NCI-H524 (cell line): ENCODE results near the gene TUFM.
"Not testable (repeated sequence)": the region's sequence is repeated elsewhere in the genome, so short reads cannot be mapped to it uniquely, and the experiment has no call there.

Experiments used
- DNase-seq, 2 experiments: peaks; one replicate each; lab custom pipeline; 2025; lab: John Stamatoyannopoulos, UW

TUFM gene

DNA sequence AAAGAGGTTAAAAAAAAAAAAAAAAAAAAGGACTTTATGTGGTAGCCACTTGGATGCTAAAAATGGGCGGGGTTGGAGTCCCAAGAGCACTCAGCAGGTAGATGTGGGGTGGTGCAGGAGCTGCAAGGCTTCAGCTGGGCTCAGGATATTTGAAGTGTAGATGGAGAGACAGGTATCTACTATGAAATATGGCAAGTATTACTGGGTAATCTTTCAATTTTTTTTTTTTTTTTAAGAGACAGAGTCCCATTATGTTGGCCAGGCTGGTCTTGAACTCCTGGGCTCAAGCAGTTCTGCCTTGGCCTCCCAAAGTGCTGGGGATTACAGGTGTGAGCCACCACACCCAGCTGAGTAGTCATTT is 7.6 kb downstream of the TUFM start:
- no peak for DNase-seq

DNA sequence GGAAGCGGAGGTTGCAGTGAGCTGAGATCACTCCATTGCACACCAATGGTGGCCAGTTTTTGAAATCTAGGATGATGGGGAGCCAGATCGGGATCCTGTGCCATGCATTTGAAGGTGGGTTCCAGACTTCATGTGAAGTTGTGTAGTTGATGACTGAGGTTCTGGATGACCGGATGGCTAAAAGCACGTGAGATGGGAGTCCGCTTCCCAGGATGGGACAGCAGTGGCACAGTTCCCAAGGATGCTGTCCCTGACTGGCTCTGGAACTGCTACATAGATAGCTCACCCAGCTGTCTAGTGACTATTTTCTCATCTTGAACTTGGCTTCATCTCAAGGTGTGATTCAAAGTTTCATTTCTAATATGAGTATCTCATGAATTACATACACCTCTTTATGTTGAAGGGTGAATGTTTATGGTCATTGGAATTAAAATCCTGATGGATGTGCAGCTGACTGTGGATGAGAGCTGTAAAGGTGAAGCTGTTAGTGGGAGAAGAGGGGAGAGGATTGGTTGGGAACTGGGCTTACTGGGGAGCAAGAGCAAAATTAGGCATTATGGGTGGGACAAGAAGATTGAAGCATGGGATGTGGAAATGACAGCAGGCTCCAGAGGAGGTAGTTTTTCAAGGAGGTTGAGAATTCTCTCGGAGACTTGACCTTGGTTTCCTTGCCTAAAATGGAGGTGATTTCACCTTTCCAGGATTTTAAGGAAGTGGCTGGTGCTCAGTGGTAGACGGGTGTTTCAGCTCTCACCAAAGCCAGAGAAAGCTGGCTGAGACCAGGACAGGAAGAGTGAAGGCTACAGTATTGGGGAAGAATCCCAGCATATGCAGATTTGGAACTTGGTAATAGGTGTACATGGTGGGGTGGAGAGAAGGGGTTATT is 8.2 kb downstream of the TUFM start:
- DNase-seq, result no peak

DNA sequence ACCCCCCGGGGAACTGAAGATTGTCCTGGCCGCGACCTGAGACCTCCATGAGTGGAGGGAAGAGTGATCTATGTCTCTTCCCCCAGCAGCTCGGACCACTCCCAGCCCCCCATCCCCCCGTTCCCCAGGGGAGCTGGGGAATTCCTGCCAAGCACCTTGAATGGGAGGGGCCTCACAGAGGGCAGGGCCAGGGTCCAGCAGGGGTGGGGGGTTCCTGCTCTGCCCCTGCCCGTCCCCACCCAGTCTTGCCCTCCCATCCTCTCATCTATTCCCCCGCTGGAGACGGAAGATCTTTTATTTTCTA is 9.4 kb downstream of the TUFM start:
- no peak for DNase-seq

DNA sequence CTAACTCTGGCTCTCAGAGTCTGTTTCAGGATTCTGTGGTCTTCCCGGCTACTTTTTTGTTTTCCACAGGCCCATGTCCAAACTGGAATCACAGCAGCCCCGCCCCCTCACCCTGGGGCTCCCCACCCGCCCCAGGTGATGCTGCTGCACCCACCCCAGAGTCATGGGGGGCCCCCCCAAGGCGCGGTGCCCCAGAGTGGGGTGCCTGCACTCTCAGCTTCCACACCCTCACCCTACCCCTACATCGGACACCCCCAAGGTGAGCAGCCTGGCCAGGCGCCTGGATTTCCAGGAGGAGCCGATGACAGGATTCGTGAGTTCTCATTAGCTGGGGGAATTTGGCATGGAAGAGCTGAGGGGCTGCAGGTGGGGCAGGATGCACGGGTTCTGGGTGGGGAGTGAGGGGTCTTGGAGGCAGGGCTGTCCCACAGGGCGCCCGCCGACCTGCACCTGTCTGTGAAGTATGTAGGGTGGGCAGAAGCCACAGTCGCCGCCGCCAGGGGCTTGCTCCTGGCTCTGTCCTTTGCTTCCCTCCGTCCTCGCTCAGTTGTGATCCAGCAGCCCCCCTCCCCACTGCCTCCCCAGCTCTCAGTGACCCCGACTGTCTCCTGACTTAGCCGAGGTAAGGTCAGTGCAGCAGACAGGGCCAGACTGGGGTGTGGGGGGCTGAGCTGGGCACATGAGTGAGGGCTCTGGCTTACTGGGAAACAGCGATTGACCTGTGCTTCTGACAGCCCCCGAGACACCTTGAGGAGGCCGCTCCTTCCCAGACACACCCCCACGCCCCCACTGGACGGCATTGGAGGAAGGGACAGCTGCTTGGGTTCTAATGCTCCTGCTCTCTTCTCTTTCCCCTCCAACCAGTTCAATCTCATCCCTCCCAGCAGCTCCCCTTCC is 10.0 kb downstream of the TUFM start:
- no peak for DNase-seq

DNA sequence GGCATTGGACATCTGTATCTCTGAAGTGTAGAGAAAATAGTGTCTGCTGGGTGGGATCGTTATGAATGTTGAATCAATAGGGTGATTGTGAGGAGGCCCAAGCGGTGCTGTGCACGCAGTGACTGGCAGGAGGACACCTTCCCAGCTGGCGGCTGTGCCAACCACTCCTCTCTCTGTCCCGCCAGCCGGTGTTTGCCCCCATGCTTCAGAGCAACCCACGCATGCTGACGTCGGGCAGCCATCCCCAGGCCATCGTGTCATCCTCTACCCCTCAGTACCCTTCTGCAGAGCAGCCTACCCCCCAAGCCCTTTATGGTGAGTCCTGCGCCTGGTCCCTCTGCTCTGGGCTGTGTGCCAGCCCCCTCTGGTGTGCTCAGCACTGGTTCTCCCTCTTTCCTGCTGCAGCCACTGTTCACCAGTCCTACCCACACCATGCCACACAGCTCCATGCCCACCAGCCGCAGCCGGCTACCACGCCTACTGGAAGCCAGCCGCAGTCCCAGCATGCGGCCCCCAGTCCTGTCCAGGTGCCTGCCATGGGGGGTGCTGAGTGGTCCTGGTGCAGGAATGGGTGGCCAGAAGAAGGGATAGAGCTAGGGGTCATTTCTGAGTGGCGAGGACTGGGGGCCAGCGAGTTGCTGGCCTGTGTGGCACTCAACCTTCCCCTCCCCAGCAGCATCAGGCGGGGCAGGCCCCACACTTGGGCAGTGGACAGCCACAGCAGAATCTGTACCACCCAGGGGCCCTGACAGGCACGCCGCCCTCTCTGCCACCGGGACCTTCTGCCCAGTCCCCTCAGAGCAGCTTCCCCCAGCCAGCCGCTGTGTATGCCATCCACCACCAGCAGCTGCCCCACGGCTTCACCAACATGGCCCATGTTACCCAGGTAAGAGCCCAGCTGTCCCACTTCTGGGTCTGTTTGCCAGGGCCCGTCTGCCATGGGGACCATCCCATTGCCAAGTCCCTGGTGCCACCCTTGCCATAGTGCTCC is 11.0 kb downstream of the TUFM start:
- no peak for DNase-seq

DNA sequence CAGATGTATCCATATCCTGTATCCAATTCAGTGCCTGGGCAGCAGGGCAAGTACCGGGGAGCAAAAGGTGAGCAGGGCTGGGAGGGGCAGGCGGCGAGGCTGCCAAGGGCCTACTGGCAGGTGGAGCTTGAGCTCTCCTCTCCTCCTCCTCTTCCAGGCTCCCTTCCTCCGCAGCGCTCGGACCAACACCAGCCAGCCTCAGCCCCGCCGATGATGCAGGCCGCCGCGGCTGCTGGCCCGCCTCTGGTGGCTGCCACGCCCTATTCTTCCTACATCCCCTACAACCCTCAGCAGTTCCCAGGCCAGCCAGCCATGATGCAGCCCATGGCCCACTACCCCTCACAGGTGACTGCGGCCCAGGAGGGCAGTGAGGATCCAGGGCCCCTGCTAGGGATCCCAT is 11.8 kb downstream of the TUFM start:
- DNase-seq, result no peak

DNA sequence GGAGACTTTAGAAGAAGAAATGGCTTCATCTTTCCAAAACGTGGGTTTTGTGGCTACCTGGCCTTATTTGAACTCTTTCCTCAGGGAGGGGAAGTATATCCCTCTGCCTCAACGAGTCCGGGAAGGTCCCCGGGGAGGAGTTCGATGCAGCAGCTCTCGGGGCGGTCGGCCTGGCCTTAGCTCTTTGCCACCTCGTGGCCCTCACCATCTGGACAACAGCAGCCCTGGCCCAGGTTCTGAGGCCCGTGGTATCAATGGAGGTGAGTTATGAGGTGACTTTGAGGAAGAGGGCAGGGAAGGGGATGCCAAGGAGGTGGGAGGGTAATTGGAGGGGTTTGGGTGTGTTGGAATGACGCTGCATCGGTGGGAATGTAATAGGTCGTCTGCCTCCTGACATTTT is 15.6 kb downstream of the TUFM start:
- no peak for DNase-seq

DNA sequence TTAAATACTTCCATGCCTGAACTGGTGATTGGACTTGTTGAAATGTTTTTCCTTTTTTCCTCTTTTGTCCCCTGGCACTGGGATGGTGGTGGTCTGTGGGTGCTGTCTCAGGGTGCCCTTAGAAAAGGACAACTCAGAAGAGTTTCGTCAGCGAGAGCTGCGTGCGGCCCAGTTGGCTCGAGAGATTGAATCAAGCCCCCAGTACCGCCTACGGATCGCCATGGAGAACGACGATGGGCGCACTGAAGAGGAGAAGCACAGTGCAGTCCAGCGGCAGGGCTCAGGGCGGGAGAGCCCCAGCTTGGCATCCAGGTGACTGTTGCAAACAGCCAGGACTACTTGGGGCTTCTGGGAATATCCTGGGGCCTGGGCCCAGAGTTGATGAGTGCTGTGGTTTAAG is 16.4 kb downstream of the TUFM start:
- no peak for DNase-seq

DNA sequence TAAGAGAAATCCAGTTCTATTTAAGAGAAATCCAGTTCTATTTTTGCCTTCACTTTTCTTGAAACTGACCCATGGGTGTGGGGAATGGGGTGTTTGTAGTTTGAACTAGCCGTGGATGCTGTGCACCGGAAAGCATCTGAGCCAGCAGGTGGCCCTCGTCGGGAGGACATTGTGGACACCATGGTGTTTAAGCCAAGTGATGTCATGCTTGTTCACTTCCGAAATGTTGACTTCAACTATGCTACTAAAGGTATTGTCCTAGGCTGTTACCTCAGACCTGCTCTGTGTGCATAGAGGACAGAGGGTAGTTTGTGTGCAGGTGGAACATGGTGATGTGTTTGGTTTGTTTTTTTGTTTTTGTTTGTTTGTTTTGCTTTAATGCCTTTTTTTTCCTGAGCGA is 20.0 kb downstream of the TUFM start:
- DNase-seq, result no peak

DNA sequence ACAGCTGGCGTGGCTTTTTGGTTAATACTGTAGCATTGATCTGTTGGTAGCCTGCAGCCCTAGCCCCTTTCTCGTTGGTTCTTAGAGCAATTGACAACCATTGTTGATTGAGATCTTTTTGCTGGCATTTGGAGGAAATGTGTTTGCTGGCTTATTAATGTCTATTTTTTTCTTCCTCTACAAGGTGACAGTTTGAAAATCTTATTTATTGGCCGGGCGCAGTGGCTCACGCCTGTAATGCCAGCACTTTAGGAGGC is 21.5 kb downstream of the TUFM start:
- DNase-seq, result no peak

DNA sequence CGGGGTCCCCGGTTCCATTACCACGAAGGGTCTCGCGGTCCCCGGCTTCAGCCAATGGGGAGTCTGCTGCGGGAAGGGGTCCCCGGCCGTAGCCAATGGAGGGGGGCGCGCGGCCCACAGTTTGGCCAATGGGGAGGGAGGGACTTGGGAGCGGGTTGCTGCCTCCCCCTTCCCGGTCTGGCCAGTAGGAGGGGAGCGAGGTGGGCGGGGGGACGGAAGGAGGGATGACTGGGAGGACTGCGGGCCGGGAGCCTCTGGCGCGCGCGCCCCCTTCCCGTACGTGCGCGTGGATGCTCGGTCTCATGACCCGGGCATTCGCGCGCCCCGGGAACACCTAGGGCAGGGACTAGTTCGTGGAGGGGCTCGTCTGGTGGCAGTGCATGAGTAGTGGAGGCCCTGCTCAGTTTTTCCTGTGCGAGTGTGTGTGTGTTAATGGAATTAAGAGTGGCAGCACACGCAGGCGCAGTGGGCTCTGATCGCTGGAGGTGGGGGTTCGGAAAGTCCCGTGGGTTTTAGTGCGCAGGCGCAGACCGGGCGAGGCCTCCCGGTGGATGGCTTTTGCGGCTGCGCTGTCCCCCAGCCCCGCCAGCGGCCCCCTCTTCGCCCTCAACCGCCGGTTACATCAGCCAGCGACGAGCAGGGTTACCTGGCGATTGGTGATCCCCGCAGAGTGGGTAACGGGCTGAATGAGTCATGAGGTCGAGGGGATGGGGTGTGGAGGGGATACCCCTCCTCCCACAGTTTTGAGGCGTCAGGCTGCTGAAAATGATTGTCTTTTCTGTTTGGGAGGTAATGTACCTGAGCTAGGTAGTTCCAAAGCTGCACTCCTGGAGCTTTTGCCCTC is 22.1 kb downstream of the TUFM start:
- DNase-seq, result peak; percentile 97 to 98

DNA sequence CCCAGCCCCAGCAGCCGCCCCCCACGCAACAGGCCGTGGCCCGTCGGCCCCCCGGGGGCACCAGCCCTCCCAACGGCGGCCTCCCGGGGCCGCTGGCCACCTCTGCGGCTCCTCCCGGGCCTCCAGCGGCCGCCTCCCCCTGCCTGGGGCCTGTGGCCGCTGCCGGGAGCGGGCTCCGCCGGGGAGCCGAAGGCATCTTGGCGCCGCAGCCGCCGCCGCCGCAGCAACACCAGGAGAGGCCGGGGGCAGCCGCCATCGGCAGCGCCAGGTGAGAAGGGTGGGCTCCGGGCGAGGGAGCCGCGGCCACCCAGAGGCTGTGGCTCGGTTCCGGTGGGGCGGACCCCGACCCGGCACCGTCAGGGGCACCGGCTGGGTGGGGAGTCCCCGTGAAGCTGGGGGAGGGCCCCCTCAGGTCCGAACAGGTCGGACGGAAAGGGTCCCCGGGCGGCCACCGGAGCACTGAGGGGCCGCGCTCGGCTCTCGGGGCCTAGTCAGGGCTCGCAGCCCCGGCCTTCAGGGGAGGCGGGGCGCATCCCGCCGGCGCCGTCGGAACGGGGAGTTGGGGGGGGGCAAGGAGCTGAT is 22.8 kb downstream of the TUFM start:
- DNase-seq, result peak in 1 of 2 experiments; percentile 49

DNA sequence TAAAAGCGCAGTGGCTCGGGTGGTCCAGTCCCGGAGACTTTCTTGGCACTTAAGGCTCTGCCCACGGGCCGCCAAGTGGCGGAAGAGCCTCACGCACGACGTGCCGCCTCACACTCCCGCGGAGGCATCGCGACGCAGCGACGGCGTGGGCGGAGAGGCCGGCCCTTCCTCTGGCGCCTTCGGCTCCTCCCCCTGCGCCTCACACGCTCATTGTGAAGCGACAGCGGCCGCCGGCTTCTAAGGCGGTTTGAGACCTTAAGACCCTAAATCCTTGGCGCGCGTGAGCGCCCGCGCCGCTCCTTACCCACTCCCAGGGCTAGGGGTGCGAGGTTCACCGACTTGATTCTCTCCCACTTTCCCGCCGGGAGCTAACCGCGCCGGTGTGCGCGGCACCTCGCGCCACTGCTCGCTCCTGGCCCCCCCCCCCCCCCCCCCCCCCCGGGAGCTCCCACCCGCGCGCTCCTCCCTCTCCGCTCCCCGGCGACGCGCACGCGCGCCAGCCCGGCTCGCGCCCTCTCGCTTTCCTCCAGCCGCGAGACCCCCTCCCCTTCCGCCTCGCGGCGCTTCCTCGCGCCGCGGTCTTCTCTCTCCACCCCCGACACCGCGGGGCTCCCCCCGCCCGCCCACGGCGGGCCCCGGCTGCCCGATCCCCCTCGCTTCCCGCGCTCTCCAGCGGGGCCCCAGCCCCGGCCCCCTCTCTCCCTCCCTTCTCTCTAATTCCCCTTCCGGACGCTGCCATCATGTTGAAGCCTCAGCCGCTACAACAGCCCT is 23.4 kb downstream of the TUFM start, which contains the start of gene ATXN2L:
ATXN2L (plus strand) TSS at position 480 of the 771 bp plus-strand sequence; CDS start at position 741, 261 bp downstream.
- DNase-seq, result peak; percentile 89 to 97

DNA sequence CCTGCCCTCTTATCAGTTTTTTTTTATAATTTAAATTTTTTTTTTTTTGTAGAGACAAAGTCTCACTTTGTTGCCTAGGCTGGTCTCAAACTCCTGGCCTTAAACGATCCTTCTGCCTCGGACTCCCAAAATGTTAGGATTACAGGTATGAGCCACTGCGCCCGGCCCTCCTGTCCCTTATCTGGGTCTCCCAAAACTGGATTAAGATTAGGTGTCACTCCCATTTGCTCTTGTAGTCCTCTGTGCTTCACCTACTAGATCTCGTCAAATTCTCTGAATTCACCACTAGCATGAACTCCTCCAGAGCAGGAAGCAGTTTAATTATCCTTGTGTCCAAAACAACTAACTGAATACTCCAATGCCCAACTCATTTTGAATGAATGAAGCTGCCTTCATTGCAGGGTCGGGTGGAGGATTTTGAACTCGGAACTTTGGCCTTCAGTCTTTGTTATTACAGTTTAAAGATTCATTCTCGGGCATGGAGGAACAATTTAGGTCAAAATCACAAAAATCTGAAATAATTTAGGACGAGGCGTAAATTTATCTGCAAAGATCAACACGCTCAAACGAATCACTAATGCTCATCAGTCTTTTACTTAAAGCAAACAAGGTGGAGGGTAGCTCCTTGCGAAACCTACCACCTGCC is 24.2 kb downstream of the TUFM start:
- DNase-seq, result no peak

DNA sequence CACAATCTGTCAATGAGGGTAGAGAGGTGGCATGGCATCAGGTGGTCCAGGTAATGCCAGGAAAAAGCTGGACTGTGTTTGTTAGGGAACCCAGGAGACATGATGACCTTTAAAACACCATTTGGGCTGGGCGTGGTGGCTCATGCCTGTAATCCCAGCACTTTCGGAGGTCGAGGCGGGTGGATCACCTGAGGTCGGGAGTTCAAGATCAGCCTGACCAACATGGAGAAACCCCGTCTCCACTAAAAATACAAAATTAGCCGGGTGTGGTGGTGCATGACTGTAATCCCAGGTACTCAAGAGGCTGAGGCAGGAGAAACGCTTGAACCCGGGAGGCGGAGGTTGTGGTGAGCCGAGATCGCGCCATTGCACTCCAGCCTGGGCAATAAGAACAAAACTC is 25.6 kb downstream of the TUFM start:
- not testable (repeated sequence) for DNase-seq

DNA sequence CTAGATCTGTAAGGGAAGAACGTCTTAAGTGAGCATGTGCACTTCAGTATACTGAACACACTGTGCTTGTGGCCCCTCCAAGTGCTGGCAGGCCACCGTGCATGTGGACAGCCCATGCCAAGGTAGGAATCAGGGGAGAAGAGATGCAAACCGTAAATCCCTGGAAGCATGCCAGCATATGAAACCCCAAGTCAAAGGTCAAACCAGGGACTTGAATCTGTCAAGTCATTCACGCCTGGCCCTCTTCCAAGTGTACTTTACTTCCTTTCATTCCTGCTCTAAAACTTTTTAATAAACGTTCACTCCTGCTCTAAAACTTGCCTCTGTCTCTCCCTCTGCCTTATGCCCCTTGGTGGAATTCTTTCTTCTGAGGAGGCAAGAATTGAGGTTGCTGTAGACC is 26.1 kb downstream of the TUFM start:
- DNase-seq, result no peak

DNA sequence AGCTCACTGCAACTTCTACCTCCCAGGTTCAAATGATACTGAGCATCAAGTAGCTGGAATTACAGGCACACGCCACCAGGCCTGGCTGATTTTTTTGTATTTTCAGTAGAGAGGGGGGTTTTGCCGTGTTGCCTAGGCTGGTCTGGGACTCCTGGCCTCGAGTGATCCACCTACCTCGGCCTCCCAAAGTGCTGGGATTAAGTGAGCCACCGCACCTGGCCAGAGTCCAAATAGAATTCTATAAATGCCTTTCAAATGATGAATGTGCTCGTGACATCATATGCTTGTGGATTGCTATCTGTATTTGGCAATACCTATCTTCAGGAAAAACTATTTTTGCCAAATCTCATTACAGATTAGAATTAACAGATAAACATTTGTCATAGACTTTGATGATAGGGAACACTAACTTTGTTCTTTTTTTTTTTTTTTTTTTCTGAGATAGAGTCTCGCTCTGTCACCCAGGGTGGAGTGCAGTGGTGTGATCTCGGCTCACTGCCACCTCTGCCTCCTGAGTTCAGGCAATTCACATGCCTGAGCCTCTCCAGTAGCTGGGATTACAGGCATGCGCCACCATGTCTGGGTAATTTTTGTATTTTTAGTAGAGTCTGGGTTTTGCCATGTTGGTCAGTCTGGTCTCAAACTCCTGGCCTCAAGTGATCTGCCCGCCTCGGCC is 38.6 kb downstream of the TUFM start:
- not testable (repeated sequence) for DNase-seq

DNA sequence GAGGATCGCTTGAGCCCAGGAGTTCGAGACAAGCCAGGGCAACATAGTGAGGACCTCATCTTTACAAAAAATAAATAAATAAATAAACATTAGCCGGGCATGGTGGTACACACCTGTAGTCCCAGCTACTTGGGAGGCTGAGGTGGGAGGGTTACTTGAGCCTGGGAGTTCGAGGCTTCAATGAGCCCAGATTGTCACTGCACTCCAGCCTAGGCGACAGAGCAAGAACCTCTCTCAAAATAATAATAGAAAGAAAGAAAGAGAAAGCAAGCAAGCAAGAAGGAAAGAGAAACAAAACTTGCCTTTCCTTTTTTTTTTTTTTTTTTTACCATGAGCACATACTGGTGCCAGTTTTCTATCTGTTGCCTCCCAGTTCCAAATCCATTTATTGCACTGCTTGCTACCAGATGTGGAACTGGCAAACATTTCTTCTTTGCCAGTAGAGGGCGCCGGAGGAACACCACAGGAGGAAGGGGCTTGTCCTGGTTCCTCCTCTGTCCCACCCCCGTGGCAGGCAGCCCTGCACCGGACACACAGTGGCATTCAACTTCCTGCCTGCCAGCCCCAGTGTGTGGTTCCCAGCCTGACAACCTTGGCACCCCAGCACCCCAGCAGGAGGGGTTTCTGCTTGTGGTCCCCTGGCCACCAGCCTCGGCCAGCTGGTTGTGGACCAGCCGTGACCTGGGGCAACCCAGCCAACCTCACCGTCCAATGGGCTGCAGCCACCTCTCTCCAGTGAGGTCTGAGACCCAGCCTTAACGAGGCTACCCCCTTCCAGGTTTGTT is 43.7 kb downstream of the TUFM start:
- peak; percentile 43 to 74 for DNase-seq
